ENCODE measurements around the gene RSRP1. TPM values are rescaled to one million over a fixed set of nuclear protein-coding genes. Genes with fewer than 3 reads are reported as not detected.
A peak's percentile ranks its signal among the peaks of the same experiment; 100 is the strongest.
"Not testable (repeated sequence)": the region's sequence is repeated elsewhere in the genome, so short reads cannot be mapped to it uniquely, and the experiment has no call there.

The RSRP1 gene, protein sequence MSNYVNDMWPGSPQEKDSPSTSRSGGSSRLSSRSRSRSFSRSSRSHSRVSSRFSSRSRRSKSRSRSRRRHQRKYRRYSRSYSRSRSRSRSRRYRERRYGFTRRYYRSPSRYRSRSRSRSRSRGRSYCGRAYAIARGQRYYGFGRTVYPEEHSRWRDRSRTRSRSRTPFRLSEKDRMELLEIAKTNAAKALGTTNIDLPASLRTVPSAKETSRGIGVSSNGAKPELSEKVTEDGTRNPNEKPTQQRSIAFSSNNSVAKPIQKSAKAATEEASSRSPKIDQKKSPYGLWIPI
- total RNA-seq (126 TPM), polyA plus RNA-seq (418 TPM)
- long read RNA-seq, donor 1, partial matches to known transcripts, result 0 of 3 reads
- long read RNA-seq, donor 1, other reads (novel, unspliced or antisense), result 0 of 3 reads
- long read RNA-seq, donor 2, transcript RSRP1-202 (3 exons, 1,954 nt), result major isoform, 30 of 101 reads
- long read RNA-seq, donor 2, transcript RSRP1-201 (5 exons, 1,502 nt), result minor isoform, 6 of 101 reads
- long read RNA-seq, donor 2, transcript RSRP1-207 (4 exons, 2,941 nt), result minor isoform, 26 of 101 reads
- long read RNA-seq, donor 2, partial matches to known transcripts, result 25 of 101 reads
- long read RNA-seq, donor 2, other reads (novel, unspliced or antisense), result 5 of 101 reads
- long read RNA-seq, donor 3, transcript RSRP1-202 (3 exons, 1,954 nt), result major isoform, 15 of 81 reads
- long read RNA-seq, donor 3, transcript RSRP1-207 (4 exons, 2,941 nt), result minor isoform, 14 of 81 reads
- long read RNA-seq, donor 3, partial matches to known transcripts, result 33 of 81 reads
- long read RNA-seq, donor 3, other reads (novel, unspliced or antisense), result 11 of 81 reads
- long read RNA-seq, donor 4, transcript RSRP1-207 (4 exons, 2,941 nt), result minor isoform, 5 of 56 reads
- long read RNA-seq, donor 4, transcript RSRP1-202 (3 exons, 1,954 nt), result major isoform, 9 of 56 reads
- long read RNA-seq, donor 4, partial matches to known transcripts, result 40 of 56 reads
- long read RNA-seq, donor 4, other reads (novel, unspliced or antisense), result 0 of 56 reads
- long read RNA-seq, donor 5, transcript RSRP1-202 (3 exons, 1,954 nt), result major isoform, 23 of 147 reads
- long read RNA-seq, donor 5, transcript RSRP1-201 (5 exons, 1,502 nt), result minor isoform, 15 of 147 reads
- long read RNA-seq, donor 5, transcript RSRP1-207 (4 exons, 2,941 nt), result minor isoform, 20 of 147 reads
- long read RNA-seq, donor 5, partial matches to known transcripts, result 77 of 147 reads
- long read RNA-seq, donor 5, other reads (novel, unspliced or antisense), result 5 of 147 reads
- long read RNA-seq, donor 6, transcript RSRP1-202 (3 exons, 1,954 nt), result minor isoform, 5 of 35 reads
- long read RNA-seq, donor 6, transcript RSRP1-201 (5 exons, 1,502 nt), result major isoform, 7 of 35 reads
- long read RNA-seq, donor 6, partial matches to known transcripts, result 18 of 35 reads
- long read RNA-seq, donor 6, other reads (novel, unspliced or antisense), result 0 of 35 reads
- long read RNA-seq, donor 7, transcript RSRP1-207 (4 exons, 2,941 nt), result minor isoform, 9 of 48 reads
- long read RNA-seq, donor 7, transcript RSRP1-201 (5 exons, 1,502 nt), result major isoform, 25 of 48 reads
- long read RNA-seq, donor 7, transcript RSRP1-202 (3 exons, 1,954 nt), result minor isoform, 5 of 48 reads
- long read RNA-seq, donor 7, partial matches to known transcripts, result 7 of 48 reads
- long read RNA-seq, donor 7, other reads (novel, unspliced or antisense), result 0 of 48 reads
- long read RNA-seq, donor 8, partial matches to known transcripts, result 0 of 4 reads
- long read RNA-seq, donor 8, other reads (novel, unspliced or antisense), result 0 of 4 reads
- long read RNA-seq, donor 9, transcript RSRP1-202 (3 exons, 1,954 nt), result minor isoform, 8 of 25 reads
- long read RNA-seq, donor 9, transcript RSRP1-207 (4 exons, 2,941 nt), result major isoform, 12 of 25 reads
- long read RNA-seq, donor 9, partial matches to known transcripts, result 0 of 25 reads
- long read RNA-seq, donor 9, other reads (novel, unspliced or antisense), result 0 of 25 reads
- long read RNA-seq, donor 10, transcript RSRP1-202 (3 exons, 1,954 nt), result major isoform, 5 of 13 reads
- long read RNA-seq, donor 10, partial matches to known transcripts, result 0 of 13 reads
- long read RNA-seq, donor 10, other reads (novel, unspliced or antisense), result 0 of 13 reads

DNA sequence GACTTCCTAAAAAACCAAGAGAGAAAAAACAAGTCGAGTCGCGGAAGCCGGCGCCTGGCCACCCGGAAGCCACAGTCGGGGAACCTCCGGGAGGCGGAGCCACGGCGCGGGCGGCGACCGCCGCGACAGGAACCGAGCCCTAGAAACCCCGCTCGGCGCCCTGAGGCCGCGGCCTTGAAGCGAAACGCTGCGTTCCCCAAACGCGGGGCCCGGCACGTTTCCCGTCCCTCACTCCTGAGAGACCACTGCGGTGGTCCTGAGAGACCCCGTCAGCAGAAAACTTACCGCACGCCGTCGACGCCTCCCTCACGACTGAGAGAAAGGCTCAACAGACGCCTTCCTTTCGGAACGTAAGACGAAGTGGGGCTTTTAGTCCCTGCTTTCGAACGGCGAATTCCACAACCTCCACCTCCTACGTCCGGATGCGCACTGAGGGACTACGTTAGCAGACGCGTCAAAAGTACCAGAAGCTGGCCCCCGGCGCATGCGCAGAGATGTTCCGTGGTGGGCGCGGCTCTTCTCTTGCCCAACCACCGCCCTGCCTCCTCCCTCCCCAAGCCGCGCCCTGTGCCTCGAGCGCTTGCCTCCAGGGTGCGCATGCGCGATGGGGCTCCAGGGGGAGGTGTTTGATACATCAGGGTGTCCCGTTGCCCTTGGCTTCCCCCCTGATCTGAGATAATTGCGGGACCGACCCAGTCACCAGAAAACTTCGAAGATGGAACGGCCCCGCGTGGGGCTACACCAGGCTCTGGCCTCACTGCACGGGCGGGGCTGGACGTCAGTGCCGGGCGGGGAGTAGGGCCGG, at the start of gene RSRP1:
Gene RSRP1, minus strand, starts transcription at position 431 of the 805 bp plus-strand sequence. CDS start 491 bp downstream, outside the sequence.
- WGBS, result under 1% methylated on average over 79 of the region's 79 CpGs

DNA sequence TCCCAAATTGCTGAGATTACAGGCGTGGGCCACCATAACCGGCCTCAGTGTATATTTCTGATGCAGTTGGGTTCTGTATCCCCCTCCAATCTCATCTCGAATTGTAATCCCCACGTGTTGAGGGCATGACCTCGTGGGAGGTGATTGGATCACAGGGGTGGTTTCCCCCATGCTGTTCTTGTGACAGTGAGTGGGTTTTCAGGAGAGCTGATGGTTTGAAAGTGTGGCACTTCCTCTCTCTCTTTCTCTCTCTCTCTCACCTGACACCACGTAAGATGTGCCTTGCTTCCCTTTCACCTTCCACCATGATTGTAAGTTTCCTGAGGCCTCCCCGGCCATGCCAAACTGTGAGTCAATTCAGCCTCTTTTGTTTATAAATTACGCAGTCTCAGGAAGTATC, 49.2 kb upstream of the RSRP1 start:
- not testable (repeated sequence) for H3K36me3 ChIP-seq (ENCODE audit: control insufficient read depth in 2 of 2, insufficient read depth in 2 of 2, low read length in 1 of 2); DNase-seq (ENCODE audit: low read depth in 6 of 9, low spot score in 9 of 9); H3K27me3 ChIP-seq (ENCODE audit: control insufficient read depth in 2 of 2, insufficient read depth in 1 of 2, low read length in 1 of 2); H3K4me3 ChIP-seq (ENCODE audit: low read length in 2 of 2); H3K27ac ChIP-seq (ENCODE audit: low read depth in 1 of 2, low read length in 1 of 2); H3K9me3 ChIP-seq (ENCODE audit: control insufficient read depth in 2 of 2, insufficient read depth in 1 of 2, low read length in 1 of 2); H3K4me1 ChIP-seq (ENCODE audit: control insufficient read depth in 2 of 2, insufficient read depth in 2 of 2, low read length in 2 of 2)
- WGBS, result 91% methylated on average over 8 of the region's 8 CpGs

More for the DNA sequence above, at the start of gene RSRP1:
- Histone ChIP-seq H3K36me3 (ENCODE audit: control insufficient read depth in 2 of 2, insufficient read depth in 2 of 2, low read length in 1 of 2) (peaks cover 14 to 39% of the 10 kb centered on the region in 2 donors), H3K4me3 (ENCODE audit: low read length in 2 of 2) (peak within 1 kb of the TSS; percentile 83 to 100), H3K27me3 (ENCODE audit: control insufficient read depth in 2 of 2, insufficient read depth in 1 of 2, low read length in 1 of 2) (no peaks in the 10 kb centered on the region), H3K9me3 (ENCODE audit: control insufficient read depth in 2 of 2, insufficient read depth in 1 of 2, low read length in 1 of 2) (peaks cover 0 to 3% of the 10 kb centered on the region in 2 donors), H3K4me1 (ENCODE audit: control insufficient read depth in 2 of 2, insufficient read depth in 2 of 2, low read length in 2 of 2) (peaks cover 13 to 16% of the 10 kb centered on the region in 2 donors), H3K27ac (ENCODE audit: low read depth in 1 of 2, low read length in 1 of 2) (peak within 1 kb of the TSS; percentile 100)
- DNase-seq (ENCODE audit: low read depth in 6 of 9, low spot score in 9 of 9), result peak; percentile 93 to 100 (median 97)

- H3K4me3 ChIP-seq (ENCODE audit: low read length in 2 of 2); H3K36me3 ChIP-seq (ENCODE audit: control insufficient read depth in 2 of 2, insufficient read depth in 2 of 2, low read length in 1 of 2); DNase-seq (ENCODE audit: low read depth in 6 of 9, low spot score in 9 of 9); H3K4me1 ChIP-seq (ENCODE audit: control insufficient read depth in 2 of 2, insufficient read depth in 2 of 2, low read length in 2 of 2); H3K27me3 ChIP-seq (ENCODE audit: control insufficient read depth in 2 of 2, insufficient read depth in 1 of 2, low read length in 1 of 2); H3K9me3 ChIP-seq (ENCODE audit: control insufficient read depth in 2 of 2, insufficient read depth in 1 of 2, low read length in 1 of 2); H3K27ac ChIP-seq (ENCODE audit: low read depth in 1 of 2, low read length in 1 of 2): not testable (repeated sequence)
- 98% methylated on average over 5 of the region's 14 CpGs for WGBS
Observed at GRCh38 chr1:25294889-25295826, 47.9 kb upstream of the RSRP1 start.

DNA sequence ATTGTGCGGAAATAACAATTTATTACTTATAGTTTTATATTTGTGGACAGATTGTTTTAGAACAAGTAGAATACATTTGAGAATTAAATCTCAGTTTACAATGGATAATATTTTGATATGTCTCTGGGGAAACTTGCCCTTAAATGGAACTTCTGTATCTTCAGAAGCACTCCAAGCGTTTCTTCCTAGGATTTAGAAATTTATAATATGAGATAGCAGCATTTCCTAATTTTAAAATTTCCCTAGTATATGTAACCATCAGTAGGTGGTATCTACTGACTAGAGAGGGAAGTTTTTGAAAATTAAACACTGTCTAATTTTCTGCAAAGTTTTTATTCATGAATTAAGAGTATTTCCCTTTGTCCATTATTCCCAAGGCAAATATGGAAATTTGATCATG, 46.2 kb upstream of the RSRP1 start:
- H3K4me1 ChIP-seq (ENCODE audit: control insufficient read depth in 2 of 2, insufficient read depth in 2 of 2, low read length in 2 of 2); H3K36me3 ChIP-seq (ENCODE audit: control insufficient read depth in 2 of 2, insufficient read depth in 2 of 2, low read length in 1 of 2); H3K9me3 ChIP-seq (ENCODE audit: control insufficient read depth in 2 of 2, insufficient read depth in 1 of 2, low read length in 1 of 2); H3K27ac ChIP-seq (ENCODE audit: low read depth in 1 of 2, low read length in 1 of 2); DNase-seq (ENCODE audit: low read depth in 6 of 9, low spot score in 9 of 9); H3K27me3 ChIP-seq (ENCODE audit: control insufficient read depth in 2 of 2, insufficient read depth in 1 of 2, low read length in 1 of 2); H3K4me3 ChIP-seq (ENCODE audit: low read length in 2 of 2): not testable (repeated sequence)
- 96% methylated on average over 2 of the region's 2 CpGs for WGBS

- H3K27ac ChIP-seq (ENCODE audit: low read depth in 1 of 2, low read length in 1 of 2); H3K27me3 ChIP-seq (ENCODE audit: control insufficient read depth in 2 of 2, insufficient read depth in 1 of 2, low read length in 1 of 2): not testable (repeated sequence)
- WGBS, result 41% methylated on average over 5 of the region's 6 CpGs
Observed at GRCh38 chr1:25290043-25290442, 42.8 kb upstream of the RSRP1 start.

DNA sequence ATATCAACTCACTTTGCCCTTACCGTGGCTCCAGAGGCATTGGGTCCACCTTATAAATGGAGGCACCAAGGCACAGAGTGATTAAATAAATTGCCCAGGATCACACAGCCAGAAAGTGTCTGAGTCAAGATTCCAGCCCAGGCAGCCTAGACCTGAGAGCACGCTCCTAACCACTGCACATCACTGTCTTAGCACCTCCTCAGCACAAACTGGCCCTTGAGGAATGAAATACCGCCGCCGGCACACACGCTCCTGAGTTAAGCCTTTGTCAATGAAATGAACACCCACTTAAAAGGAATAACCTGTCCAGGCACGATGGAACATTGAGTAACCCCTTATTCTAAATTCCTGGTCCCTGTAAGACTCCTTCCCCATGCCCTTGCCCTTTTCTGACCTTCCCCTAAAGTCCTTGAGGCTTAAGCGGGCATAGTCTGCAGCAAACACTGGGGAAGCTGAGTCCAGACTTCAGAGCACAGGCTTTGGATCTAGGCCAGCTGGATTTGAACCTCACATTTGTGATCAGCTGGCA, 41.4 kb upstream of the RSRP1 start:
- H3K27me3 ChIP-seq (ENCODE audit: control insufficient read depth in 2 of 2, insufficient read depth in 1 of 2, low read length in 1 of 2); H3K4me1 ChIP-seq (ENCODE audit: control insufficient read depth in 2 of 2, insufficient read depth in 2 of 2, low read length in 2 of 2); H3K4me3 ChIP-seq (ENCODE audit: low read length in 2 of 2); H3K9me3 ChIP-seq (ENCODE audit: control insufficient read depth in 2 of 2, insufficient read depth in 1 of 2, low read length in 1 of 2); H3K36me3 ChIP-seq (ENCODE audit: control insufficient read depth in 2 of 2, insufficient read depth in 2 of 2, low read length in 1 of 2); DNase-seq (ENCODE audit: low read depth in 6 of 9, low spot score in 9 of 9); H3K27ac ChIP-seq (ENCODE audit: low read depth in 1 of 2, low read length in 1 of 2): not testable (repeated sequence)
- WGBS, result 99% methylated on average over 4 of the region's 8 CpGs

More at GRCh38 chr1:25290043-25290442, 42.8 kb upstream of the RSRP1 start:
- H3K9me3 ChIP-seq (ENCODE audit: control insufficient read depth in 2 of 2, insufficient read depth in 1 of 2, low read length in 1 of 2); H3K4me1 ChIP-seq (ENCODE audit: control insufficient read depth in 2 of 2, insufficient read depth in 2 of 2, low read length in 2 of 2); DNase-seq (ENCODE audit: low read depth in 6 of 9, low spot score in 9 of 9); H3K36me3 ChIP-seq (ENCODE audit: control insufficient read depth in 2 of 2, insufficient read depth in 2 of 2, low read length in 1 of 2); H3K4me3 ChIP-seq (ENCODE audit: low read length in 2 of 2): not testable (repeated sequence)
